NAMALWA (cell line): ENCODE measurements around the gene ZNF462.
"Not testable (repeated sequence)": the region's sequence is repeated elsewhere in the genome, so short reads cannot be mapped to it uniquely, and the experiment has no call there.

ENCODE experiments used
- DNase-seq: peaks from one replicate; pipeline ENCODE4 v3.0.0-alpha.2; 2015; ENCODE audit warnings: low spot score

The ZNF462 gene

DNA sequence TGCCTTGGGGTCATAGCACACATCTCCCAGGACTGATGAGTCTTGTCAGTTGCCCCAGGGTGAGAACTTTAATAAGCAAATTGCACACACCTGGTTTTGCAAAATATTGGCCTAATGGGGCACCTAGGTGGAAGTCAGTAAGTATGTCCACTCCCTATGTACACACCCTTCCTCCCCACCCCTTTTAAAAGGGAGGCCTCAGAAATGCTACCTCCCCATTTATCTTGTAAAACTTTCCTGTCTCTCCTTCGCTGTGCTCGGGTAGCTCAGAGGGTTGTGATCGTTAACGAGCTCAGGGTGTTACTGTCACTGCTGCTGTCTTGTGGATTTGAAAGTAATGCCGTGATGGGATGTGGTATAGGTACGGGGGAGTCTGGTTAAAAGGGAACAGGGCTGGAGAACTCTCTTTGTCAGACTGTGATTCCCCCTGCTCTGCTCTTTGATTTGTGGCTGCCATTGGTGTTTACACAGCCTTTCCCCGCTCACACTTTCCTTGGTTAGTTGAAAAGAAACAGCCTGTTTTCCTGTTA is 26.2 kb downstream of the ZNF462 start:
- no peak for DNase-seq

DNA sequence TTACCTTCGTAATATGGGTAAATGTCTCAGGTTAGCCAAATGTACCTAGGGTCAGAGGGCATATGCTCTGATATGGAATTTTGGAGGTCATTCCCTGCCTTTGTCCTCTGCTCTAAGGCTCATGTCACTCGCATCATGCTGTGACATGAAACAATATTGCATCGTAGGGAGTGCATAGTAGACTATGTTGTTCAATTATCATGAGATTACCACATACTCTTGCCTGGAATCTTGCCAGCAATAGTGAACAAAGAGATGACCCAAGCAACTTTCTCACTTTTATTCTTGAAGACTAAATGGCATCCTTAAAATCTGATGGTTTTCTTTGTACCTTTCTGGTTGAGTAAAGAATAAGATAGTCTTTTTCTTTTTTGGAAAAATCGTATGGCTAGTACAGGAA is 27.6 kb downstream of the ZNF462 start:
- no peak for DNase-seq

DNA sequence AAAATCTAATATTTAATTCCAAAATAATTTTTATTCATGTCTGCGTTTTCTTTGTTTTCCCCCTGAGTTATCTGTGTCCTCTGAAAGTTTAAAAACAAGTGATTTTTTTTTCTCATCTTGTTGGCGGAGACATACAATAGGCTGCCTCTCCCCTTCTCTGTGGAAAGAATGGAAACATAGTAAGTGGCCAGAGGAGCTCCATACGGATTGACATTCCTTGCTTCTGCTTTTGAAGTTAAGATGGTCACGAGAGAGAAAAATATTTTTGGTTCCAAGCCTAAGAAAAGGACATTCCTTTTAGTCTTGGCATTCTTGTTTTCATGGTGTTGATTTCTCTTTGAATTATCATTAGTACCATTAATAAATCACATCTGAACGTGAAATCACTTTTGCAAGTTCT is 28.3 kb downstream of the ZNF462 start:
- DNase-seq: no peak

DNA sequence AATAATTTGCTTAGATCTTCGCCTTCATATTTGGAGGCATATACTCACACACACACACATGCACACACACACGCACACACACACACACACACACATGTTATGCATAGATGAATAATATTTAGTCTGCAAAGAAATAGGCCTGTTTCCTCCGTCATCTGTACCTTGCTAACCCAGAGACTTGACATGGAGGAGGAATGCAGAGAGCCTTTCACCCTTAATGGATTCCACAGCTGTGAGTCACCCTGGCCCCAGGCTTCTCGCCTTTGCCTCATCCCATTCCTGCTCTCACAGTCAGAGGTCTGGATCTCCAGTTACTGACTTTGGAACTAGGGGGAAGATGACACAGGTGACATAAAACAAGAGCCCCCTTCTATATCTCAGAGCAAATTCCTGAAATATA is 29.7 kb downstream of the ZNF462 start:
- no peak for DNase-seq

DNA sequence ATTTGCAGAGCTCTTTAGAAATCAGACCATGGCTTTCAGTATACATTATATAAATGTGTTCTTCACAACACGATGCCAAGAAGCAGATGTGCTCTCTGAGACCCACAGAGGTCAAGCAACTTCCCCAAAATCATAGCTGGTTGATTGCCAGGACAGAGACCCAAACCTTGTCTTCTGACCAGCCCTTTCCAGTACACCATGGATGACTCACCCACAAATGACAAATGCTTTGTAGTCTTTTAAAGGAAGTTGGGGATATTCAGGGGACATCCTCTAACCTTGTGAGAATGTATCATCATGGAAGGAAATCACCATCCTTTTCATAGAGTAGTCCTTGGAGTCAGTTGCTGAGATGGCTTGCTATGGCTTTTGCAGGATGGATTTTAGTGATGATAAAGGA is 30.1 kb downstream of the ZNF462 start:
- DNase-seq: no peak

DNA sequence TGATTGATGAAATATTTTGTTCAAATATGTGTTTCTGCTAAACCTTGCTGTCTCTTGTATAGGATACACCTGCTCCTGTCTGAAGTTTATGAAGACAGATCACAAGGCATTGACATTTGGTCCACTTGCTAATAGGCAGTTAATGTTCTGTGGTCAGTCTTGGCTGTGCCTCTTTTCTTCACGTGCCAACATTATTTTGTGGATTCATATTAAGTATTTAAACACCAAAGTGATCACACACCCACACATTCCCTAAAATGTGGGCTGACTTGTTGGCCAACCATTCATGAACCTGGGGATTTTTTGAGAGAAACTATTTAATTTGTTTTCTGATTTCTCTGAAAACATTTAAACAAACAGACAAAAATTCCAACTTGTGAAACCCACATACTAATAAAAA is 33.7 kb downstream of the ZNF462 start:
- no peak for DNase-seq

DNA sequence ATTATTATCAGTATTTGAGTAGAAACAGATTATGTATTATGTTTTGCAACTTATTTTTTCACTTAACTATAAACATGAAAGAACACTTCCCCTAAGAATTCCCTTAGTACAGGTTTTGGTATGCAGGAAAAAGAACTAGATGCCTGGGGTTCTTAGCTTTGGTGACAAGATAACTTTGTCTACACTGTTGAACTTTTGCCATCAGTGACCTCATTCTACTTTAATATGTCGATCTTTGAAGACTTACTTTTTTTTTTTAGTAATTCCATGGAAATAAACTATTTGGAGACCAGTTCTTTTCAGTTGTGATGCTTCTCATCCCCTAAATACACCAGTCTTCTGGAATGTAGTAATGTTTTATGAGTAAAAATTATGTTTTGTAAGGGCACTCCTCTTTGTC is 34.3 kb downstream of the ZNF462 start:
- no peak for DNase-seq

DNA sequence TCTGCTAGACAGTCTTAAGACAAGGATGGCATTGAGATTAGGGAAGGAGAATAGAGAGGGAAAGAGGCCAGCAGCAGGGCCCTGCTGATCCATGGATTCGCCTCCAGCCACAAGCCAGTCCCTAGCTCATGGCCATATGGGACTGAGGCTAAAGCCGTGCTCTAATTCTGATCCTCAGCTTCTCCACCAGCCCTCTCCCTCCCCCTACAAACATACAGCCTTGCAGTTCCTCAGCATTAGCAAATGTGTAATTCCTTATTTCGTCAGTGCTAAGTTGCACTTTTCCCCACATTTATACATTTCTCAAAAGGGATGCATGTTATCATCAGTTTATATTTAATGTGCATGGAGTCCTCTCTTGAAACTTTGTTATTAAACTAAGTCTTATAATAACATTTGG is 34.8 kb downstream of the ZNF462 start:
- DNase-seq: no peak

DNA sequence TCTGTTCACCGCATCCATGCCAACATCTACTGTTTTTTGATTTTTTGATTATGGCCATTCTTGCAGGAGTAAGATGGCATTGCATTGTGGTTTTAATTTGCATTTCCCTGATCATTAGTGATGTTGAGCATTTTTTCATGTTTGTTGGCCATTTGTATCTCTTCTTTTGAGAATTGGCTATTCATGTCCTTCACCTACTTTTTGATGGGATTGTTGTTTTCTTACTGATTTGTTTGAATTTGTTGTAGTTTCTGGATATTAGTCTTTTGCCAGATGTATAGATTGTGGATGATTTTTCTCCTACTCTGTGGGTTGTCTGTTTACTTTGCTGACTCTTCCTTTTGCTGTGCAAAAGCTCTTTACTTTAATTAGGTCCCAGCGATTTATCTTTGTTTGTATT is 37.6 kb downstream of the ZNF462 start:
- DNase-seq: not testable (repeated sequence)

DNA sequence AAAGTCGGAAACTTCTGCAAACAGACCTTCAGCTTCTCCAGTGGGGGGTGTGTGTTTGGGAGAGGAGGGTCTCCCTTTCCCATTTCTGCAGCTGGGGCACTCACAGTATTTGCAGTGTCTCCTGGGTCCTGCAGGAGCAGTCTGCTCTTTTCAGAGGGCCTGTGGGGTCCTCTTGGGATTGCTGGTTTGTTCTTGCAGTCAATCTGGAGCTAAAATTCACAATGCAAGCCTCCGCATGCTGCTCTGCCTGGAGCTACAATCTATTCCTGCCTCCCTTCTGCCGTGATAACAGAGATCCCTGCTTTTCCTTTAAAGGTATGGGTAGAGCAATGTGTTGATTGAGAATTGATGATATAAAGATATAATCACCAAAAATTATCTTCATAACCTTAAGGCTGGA is 43.2 kb downstream of the ZNF462 start:
- DNase-seq: no peak

DNA sequence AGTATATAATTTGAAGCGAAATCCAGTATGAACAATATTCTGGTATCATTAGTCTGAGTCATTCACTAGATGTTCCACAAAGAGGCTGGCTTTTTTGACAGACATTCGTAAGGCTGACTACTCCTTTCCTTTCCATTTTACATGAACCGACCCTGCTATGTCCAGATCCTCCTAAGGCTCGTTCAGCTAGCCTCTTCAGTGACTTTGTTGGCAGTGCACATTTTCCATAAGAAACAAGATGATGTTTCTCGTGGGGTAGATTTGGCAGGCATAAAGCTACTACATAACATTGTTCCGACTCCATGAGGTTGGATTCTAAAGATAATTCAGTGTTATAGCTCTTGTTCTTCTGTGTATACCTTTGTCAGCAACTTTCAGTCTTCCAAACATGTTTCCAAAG is 49.0 kb downstream of the ZNF462 start:
- DNase-seq: no peak

DNA sequence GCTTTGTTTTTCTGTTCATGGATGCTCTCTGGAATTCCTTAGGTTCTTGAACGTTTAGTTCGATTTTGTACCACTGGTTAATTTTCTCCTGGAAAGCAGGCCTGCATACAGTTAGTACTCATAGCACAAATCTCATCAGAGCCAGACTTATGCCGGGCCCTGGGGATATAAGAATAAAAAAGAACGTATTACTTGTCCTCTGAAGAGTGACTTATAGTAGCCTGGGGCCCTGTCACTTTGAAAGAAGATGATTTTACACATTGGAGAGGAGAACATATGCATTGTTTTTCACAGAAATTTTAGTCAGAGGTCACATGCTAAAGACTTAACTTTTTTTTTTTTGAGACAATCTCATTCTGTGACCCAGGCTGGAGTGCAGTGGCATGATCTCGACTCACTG is 50.3 kb downstream of the ZNF462 start:
- DNase-seq: no peak

DNA sequence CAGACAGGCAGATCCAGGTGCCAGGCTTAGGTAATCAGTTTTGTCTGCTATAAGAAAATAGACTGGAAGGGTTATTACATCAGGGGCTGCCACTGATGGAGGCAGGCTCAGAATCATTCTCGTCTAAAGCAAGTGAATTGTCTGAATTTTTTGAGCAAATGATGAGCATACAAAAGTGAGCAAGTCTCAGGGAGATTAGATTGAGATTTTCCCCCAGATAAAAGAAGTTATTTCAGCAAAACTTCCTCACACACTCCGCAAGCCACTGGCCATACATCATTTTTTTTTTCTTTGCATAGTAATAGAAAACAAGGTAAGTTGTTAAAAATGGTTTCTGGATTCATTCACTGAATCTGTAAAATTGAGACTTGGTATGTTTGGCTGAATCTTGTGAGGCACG is 52.9 kb downstream of the ZNF462 start:
- DNase-seq: no peak

DNA sequence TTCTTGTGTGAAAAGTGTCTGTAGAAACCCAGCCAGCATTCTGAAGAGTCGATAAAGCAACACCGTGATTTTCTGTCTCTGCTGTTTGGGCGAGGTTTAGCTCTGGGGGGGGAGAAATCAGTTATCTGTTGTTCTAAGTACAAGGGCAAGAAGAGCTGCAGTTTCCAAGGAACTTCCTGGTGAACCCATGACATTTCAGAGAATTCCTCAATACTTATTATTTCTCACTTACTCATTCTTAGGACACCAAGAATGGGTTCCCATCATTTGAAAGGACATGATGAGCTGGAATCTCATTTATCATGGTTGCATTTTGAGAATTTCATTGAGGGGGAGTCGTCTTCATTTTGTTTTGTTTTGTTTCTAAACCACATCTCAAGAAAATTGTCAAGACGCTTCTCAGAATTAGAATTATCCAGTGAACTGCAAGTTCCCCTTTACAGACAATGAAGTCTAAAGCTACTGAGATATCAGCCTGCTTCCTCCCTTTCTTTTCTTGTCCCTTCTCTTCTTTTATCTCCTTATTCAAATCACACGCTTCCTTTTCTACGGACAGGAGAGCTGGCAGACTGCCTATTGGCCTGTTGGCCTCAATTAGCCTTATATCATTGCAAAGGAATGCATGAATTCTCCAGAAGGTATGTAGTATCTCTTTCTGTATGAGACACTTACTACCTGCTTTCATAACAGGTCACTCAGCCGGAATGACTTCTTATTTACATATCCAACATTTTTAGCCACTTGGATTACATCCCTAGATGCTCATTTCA is 53.7 kb downstream of the ZNF462 start:
- DNase-seq: no peak

DNA sequence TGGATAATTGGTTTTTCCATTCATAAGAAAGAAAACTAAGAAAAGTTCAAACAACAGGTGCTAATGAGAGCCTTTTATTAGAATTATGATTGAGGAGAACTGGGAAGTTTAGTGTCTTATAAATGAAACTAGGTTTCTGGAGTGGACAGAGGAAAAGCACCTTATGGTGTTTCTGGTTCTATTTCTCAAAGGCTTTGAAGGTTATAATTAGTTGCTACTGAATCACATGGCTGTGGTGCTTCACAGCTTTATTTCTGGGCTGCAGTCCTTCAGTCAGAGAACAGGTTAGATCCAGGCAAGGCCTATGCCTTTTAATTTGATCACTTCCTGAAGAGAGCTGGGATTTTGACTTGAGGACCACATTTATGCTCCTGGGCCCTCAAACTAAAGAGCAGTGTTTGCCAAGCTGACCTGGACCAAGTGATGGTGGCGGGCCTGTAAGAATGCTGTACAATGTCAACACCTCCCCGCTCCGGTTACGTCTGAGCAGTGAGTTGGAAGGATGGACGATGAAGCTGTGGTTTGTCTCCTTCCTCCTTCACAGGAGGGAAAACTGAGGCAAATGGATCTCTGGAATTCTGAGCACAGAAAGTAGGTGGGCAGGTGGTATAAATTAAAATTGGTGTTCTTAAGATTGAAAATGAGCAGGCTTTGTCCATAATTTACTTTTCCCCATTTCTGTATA is 56.0 kb downstream of the ZNF462 start:
- no peak for DNase-seq

DNA sequence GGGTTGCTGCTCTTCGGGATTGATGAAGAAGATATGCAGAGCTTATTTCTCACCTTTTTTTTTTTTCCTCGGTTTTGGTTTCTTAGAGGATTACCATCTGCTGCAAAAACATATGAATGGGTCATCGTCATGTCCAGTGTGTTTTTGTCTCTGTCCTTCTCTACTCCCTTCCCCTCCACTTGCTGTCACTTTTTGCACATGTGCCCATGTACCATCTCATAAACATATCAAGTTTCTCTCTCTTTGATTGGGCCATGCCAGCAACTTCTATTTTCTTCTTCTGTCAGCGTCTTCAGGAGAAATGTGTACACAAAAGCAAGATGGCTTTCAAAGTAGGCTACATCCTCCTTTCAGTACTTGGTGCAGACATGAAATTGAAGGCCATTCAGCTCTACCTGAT is 57.1 kb downstream of the ZNF462 start:
- no peak for DNase-seq

DNA sequence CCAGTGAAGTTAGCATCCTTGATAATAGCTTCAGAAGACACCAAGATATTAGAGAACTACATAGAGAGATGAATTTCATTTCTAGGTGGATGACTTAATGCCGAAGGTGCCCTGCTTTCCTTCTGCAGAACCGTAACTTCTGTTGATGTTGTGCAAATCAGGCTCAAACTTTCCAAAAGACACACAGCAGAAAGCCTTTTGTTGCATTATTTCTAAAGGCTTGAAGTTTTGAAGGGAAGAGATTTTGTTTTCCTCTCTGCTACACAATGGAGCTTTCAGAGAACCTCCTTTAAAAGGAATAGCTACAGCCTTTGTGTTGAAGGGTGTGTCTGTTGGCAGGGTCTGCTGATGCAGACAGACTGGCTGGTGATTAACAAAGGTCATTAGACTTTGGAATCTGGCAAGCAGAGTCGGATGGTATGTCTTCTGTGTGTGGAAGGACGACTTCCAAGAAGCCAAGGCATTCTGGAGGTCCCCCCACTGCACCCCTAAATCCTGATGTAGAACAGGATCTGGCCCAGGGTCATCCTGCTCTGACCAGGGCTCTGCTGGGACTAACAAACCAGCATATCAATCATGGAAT is 57.8 kb downstream of the ZNF462 start:
- DNase-seq: no peak

DNA sequence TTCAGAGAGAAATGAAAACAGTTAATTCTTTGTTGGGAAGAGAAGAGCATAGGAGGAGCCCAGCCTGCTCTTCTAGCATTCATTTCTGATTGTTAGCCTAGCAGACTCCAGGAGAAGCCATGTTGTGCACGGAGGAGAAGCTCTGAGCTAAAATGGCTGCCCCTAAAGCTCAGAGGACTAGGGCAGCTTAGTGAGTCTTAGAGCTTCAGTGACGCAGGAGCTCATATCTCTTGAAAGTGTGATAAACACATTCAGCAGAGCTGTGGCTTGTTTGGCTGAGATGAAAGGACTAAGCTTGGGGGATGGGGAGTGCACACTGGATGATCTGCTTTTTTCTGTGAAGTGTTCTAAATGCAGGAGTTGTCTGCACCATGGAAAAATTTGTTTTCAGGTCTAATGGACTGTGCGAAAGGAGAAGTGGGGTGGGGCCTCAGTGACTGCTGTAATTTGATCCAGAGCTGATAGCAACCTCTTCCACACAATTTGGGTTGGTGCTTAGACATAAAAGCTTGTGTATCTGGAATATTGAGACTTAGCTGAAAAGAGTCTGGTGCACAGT is 58.5 kb downstream of the ZNF462 start:
- DNase-seq: no peak

DNA sequence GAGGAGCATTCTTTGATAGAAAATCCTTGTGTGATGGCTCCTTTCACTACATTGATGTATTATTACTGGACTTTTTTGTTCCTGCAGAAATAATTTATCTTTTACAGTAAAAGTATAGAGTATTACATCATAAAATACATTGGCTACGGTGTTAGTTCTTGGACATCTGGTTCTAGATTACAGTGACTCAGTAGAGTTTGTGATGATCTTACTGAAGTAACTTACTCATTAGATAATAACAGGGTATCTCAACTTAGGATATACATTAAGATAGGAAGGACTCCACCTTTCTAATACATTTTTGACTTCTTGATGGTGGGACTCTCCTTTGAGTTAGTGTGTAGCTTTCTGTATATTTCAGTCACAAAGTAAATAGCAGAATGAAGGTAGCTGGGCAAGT is 59.1 kb downstream of the ZNF462 start:
- DNase-seq: no peak

DNA sequence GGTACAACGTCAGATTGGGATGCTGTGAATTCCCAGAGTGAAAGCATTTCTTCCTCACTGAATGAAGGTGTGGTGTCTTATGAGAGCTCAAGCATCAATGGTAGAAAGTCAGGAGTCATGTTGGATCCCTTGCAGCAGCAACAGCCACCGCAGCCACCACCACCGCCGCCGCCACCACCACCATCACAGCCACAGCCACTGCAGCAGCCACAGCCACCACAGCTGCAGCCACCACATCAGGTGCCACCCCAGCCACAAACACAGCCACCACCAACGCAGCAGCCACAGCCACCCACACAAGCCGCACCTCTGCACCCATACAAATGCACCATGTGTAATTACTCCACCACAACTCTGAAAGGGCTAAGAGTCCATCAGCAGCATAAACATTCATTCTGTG is 62.4 kb downstream of the ZNF462 start:
- no peak for DNase-seq

DNA sequence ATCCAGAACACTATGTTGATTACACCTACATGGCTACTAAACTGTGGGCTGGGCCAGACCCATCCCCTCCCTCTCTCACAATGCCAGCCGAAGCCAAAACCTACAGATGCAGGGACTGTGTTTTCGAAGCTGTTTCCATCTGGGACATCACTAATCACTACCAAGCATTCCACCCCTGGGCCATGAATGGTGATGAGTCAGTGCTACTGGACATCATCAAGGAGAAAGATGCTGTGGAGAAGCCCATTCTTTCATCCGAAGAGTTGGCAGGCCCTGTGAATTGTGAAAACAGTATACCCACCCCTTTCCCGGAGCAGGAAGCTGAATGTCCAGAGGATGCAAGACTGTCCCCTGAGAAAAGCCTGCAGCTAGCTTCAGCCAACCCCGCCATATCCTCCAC is 65.0 kb downstream of the ZNF462 start:
- no peak for DNase-seq

DNA sequence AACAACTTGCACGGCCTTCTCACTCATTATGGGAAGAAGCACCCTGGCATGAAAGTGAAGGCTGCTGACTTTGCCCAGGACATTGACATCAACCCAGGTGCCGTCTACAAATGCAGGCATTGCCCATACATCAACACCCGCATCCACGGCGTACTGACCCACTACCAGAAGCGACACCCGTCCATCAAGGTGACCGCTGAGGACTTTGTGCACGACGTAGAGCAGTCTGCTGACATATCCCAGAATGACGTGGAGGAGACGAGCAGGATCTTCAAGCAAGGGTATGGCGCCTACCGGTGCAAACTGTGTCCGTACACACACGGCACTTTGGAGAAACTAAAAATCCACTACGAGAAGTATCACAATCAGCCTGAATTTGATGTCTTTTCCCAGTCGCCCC is 65.4 kb downstream of the ZNF462 start:
- DNase-seq: no peak
